ENCODE results near the gene SERPINA4.

GRCh38 chr14:94564381-94564780 is 3.1 kb downstream of the SERPINA4 start:
- TF ChIP-seq POLR2AphosphoS5 (IDR thresholded peaks at IDR 0.05; ENCODE audit: low read depth, low read length) (no peak), POLR2A (IDR thresholded peaks at IDR 0.05; ENCODE audit: low read depth, low read length) (no peak)

Data from GM12892 (cell line).